Mesendoderm (in vitro differentiated cells): Measurements from ENCODE around the gene TCF7L2.

Experiments used
- DNase-seq: peaks from one replicate; pipeline ENCODE4 v3.0.0; 2013
- H2AK5ac ChIP-seq: 2 replicates; pipeline ENCODE4 v1.6.1; 2013; ENCODE audit warnings: low read length, inconsistent platforms
- H2BK120ac ChIP-seq: 2 replicates; pipeline ENCODE4 v1.6.1; 2013; ENCODE audit warnings: low read depth, mild to moderate bottlenecking, low read length, moderate library complexity, mixed read lengths
- H2BK15ac ChIP-seq: replicated peaks from 2 replicates; pipeline ENCODE4 v1.6.1; 2013; ENCODE audit warnings: low read depth, mild to moderate bottlenecking, moderate library complexity
- H2BK5ac ChIP-seq: 2 replicates; pipeline ENCODE4 v1.6.1; 2013; ENCODE audit warnings: low read length, inconsistent platforms
- H3K18ac ChIP-seq: 2 replicates; pipeline ENCODE4 v1.6.1; 2013; ENCODE audit warnings: mild to moderate bottlenecking, low read length, mixed read lengths
- H3K23ac ChIP-seq: one replicate; pipeline ENCODE4 v1.6.1; 2013; ENCODE audit warnings: low read length
- H3K27ac ChIP-seq: 2 replicates; pipeline ENCODE4 v1.5.1; 2013; ENCODE audit warnings: low read depth, mild to moderate bottlenecking, inconsistent platforms, low read length, moderate library complexity
- H3K27me3 ChIP-seq: 2 replicates; pipeline ENCODE4 v1.6.1; 2013; ENCODE audit warnings: low read length, control low read depth, mild to moderate bottlenecking, inconsistent platforms; ENCODE audit not compliant: insufficient read depth, poor library complexity
- H3K36me3 ChIP-seq: 2 replicates; pipeline ENCODE4 v1.6.1; 2013; ENCODE audit warnings: low read length, inconsistent platforms; ENCODE audit not compliant: control insufficient read depth, insufficient read depth
- H3K4ac ChIP-seq: one replicate; pipeline ENCODE4 v1.6.1; 2013; ENCODE audit warnings: low read depth, mild to moderate bottlenecking, low read length, moderate library complexity
- H3K4me1 ChIP-seq: 2 replicates; pipeline ENCODE4 v1.6.1; 2013; ENCODE audit warnings: low read depth, low read length, inconsistent platforms; ENCODE audit not compliant: control insufficient read depth
- H3K4me2 ChIP-seq: 2 replicates; pipeline ENCODE4 v1.6.1; 2013; ENCODE audit warnings: low read length
- H3K4me3 ChIP-seq: 2 replicates; pipeline ENCODE4 v1.5.1; 2013; ENCODE audit warnings: mild to moderate bottlenecking, low read length
- H3K56ac ChIP-seq: one replicate; pipeline ENCODE4 v1.6.1; 2013; ENCODE audit warnings: low read length
- H3K79me1 ChIP-seq: 2 replicates; pipeline ENCODE4 v1.6.1; 2013; ENCODE audit warnings: low read length, inconsistent platforms
- H3K79me2 ChIP-seq: 2 replicates; pipeline ENCODE4 v1.6.1; 2013; ENCODE audit warnings: mild to moderate bottlenecking, low read length; ENCODE audit not compliant: control insufficient read depth, insufficient read depth
- H3K9ac ChIP-seq: 2 replicates; pipeline ENCODE4 v1.6.1; 2013; ENCODE audit warnings: low read length, inconsistent platforms
- H4K5ac ChIP-seq: one replicate; pipeline ENCODE4 v1.6.1; 2013; ENCODE audit warnings: low read length
- H4K8ac ChIP-seq: one replicate; pipeline ENCODE4 v1.6.1; 2013; ENCODE audit warnings: low read depth, mild to moderate bottlenecking, control low read depth, low read length, moderate library complexity
- WGBS: extraction: QIAGEN DNeasy Blood & Tissue Kit; methylation state at CpG from one replicate; pipeline ENCODE4 v1.1.7; 2013; ENCODE audit warnings: low lambda C conversion rate, missing lambda C conversion rate; ENCODE audit not compliant: insufficient coverage; ENCODE audit errors: extremely low coverage; 5-methylcytosine and 5-hydroxymethylcytosine counted together

TCF7L2 gene

GRCh38 chr10:113086282-113086681 lies 136.2 kb downstream of the TCF7L2 start:
- peaks cover under 1% of the 10 kb centered on the region for H3K79me1 ChIP-seq
- peaks cover 8% of the 10 kb centered on the region for H3K4me1 ChIP-seq
- H3K4ac ChIP-seq = peak overlapping the region; percentile 72
- H3K79me2 ChIP-seq = peaks cover 5% of the 10 kb centered on the region
- no peaks in the 10 kb centered on the region for H3K27me3 ChIP-seq
- H3K23ac ChIP-seq = no peak overlapping the region
- no peak for DNase-seq
- H2BK120ac ChIP-seq = peak overlapping the region; percentile 48
- no peak overlapping the region for H3K4me2 ChIP-seq
- H2BK5ac ChIP-seq = no peak overlapping the region
- H4K5ac ChIP-seq = no peak overlapping the region
- H3K9ac ChIP-seq = no peak overlapping the region
- H3K27ac ChIP-seq = peak overlapping the region; percentile 56
- H3K18ac ChIP-seq = no peak overlapping the region
- H4K8ac ChIP-seq = no peak overlapping the region
- H3K36me3 ChIP-seq = no peaks in the 10 kb centered on the region
- H3K4me3 ChIP-seq = no peak overlapping the region
- H2BK15ac ChIP-seq = no peak overlapping the region
- peak overlapping the region; percentile 70 for H2AK5ac ChIP-seq
- H3K56ac ChIP-seq = no peak overlapping the region

- Histone ChIP-seq H3K18ac (peak overlapping the region; percentile 83), H3K36me3 (no peaks in the 10 kb centered on the region), H3K23ac (no peak overlapping the region), H2BK15ac (no peak overlapping the region), H3K27ac (peak overlapping the region; percentile 86), H3K56ac (peak overlapping the region; percentile 63), H4K5ac (no peak overlapping the region), H3K4me2 (no peak overlapping the region), H3K9ac (peak overlapping the region; percentile 37), H3K4ac (peak overlapping the region; percentile 59), H3K4me3 (no peak overlapping the region), H3K27me3 (no peaks in the 10 kb centered on the region), H2AK5ac (peak overlapping the region; percentile 67), H3K4me1 (peaks cover 8% of the 10 kb centered on the region), H2BK5ac (peak overlapping the region; percentile 19), H3K79me1 (no peaks in the 10 kb centered on the region), H4K8ac (no peak overlapping the region), H2BK120ac (peak overlapping the region; percentile 24), H3K79me2 (peaks cover 5% of the 10 kb centered on the region)
- DNase-seq = peak; percentile 99
- WGBS = no CpG with 5 or more reads among the region's 9 CpGs
Observed at GRCh38 chr10:113087165-113088029, 137.3 kb downstream of the TCF7L2 start.

- Histone ChIP-seq H2AK5ac (no peak overlapping the region), H3K79me2 (peaks cover 5% of the 10 kb centered on the region), H3K36me3 (no peaks in the 10 kb centered on the region), H3K18ac (peak overlapping the region; percentile 46), H2BK15ac (no peak overlapping the region), H3K4me2 (no peak overlapping the region), H2BK5ac (no peak overlapping the region), H3K79me1 (no peaks in the 10 kb centered on the region), H2BK120ac (no peak overlapping the region), H4K8ac (no peak overlapping the region), H3K56ac (no peak overlapping the region), H3K4me1 (peaks cover 9% of the 10 kb centered on the region), H3K23ac (no peak overlapping the region), H3K4ac (no peak overlapping the region), H3K4me3 (no peak overlapping the region), H3K9ac (no peak overlapping the region), H3K27me3 (no peaks in the 10 kb centered on the region), H3K27ac (no peak overlapping the region), H4K5ac (no peak overlapping the region)
- no CpG with 5 or more reads among the region's 2 CpGs for WGBS
- no peak for DNase-seq
Observed at GRCh38 chr10:113088194-113088593, 138.1 kb downstream of the TCF7L2 start.

- Histone ChIP-seq H2BK5ac (no peak overlapping the region), H3K79me1 (no peaks in the 10 kb centered on the region), H3K23ac (no peak overlapping the region), H3K4ac (no peak overlapping the region), H2BK15ac (no peak overlapping the region), H2AK5ac (no peak overlapping the region), H4K8ac (no peak overlapping the region), H3K4me2 (no peak overlapping the region), H3K56ac (no peak overlapping the region), H4K5ac (no peak overlapping the region), H3K18ac (no peak overlapping the region), H3K27me3 (no peaks in the 10 kb centered on the region), H3K79me2 (peaks cover 3% of the 10 kb centered on the region), H3K27ac (no peak overlapping the region), H3K36me3 (no peaks in the 10 kb centered on the region), H3K9ac (no peak overlapping the region), H2BK120ac (no peak overlapping the region), H3K4me3 (no peak overlapping the region), H3K4me1 (peaks cover 13% of the 10 kb centered on the region)
- DNase-seq = no peak
- WGBS = no CpG with 5 or more reads among the region's 9 CpGs
Observed at GRCh38 chr10:113089551-113089950, 139.5 kb downstream of the TCF7L2 start.

- Histone ChIP-seq H2BK15ac (no peak overlapping the region), H3K79me1 (peaks cover 5% of the 10 kb centered on the region), H2BK120ac (no peak overlapping the region), H3K4ac (no peak overlapping the region), H2BK5ac (no peak overlapping the region), H3K36me3 (no peaks in the 10 kb centered on the region), H3K4me3 (no peak overlapping the region), H3K9ac (no peak overlapping the region), H3K27ac (no peak overlapping the region), H3K79me2 (peaks cover 3% of the 10 kb centered on the region), H3K4me2 (no peak overlapping the region), H3K4me1 (peaks cover 12% of the 10 kb centered on the region), H3K18ac (no peak overlapping the region), H3K27me3 (no peaks in the 10 kb centered on the region), H4K5ac (no peak overlapping the region), H2AK5ac (no peak overlapping the region), H3K56ac (no peak overlapping the region), H4K8ac (no peak overlapping the region), H3K23ac (no peak overlapping the region)
- no peak for DNase-seq
- WGBS = no CpG with 5 or more reads among the region's 4 CpGs
Observed at GRCh38 chr10:113091920-113092319, 141.9 kb downstream of the TCF7L2 start.
